OCI-LY3 (cell line): ENCODE data around the gene TUBB2A.
"Not testable (repeated sequence)": the region's sequence is repeated elsewhere in the genome, so short reads cannot be mapped to it uniquely, and the experiment has no call there.

ENCODE experiments used
- H2AFZ ChIP-seq: fragments of 200-600, 300-600 bp; shearing (Covaris generic); 2 replicates; pipeline ENCODE4 v1.6.0; 2014; ENCODE audit warnings: antibody characterized with exemption, low read depth, low read length
- H3K27ac ChIP-seq: fragments of 200-600, 300-600 bp; sonication (generic); 2 replicates; pipeline ENCODE4 v1.5.1; 2014; ENCODE audit warnings: mild to moderate bottlenecking, low read length, moderate library complexity, mixed read lengths
- H3K27me3 ChIP-seq: fragments of 200-600, 300-600 bp; sonication (generic); 2 replicates; pipeline ENCODE4 v1.6.1; 2014; ENCODE audit warnings: low read depth, low read length, mixed read lengths
- H3K36me3 ChIP-seq: fragments of 200-600, 300-600 bp; sonication (generic); replicated peaks from 2 replicates; pipeline ENCODE3; 2014; ENCODE audit warnings: low read depth, low read length, mixed read lengths
- H3K4me1 ChIP-seq: fragments of 300-600, 200-600 bp; sonication (generic); 2 replicates; pipeline ENCODE4 v1.6.1; 2014; ENCODE audit warnings: low read length, mixed read lengths
- H3K4me2 ChIP-seq: fragments of 200-600, 300-600 bp; sonication (generic); 2 replicates; pipeline ENCODE4 v1.6.1; 2014; ENCODE audit warnings: low read length, mixed read lengths
- H3K4me3 ChIP-seq: fragments of 300-600, 200-600 bp; sonication (generic); 2 replicates; pipeline ENCODE4 v1.5.1; 2014; ENCODE audit warnings: antibody characterized with exemption, mild to moderate bottlenecking, low read length, moderate library complexity
- H3K79me2 ChIP-seq: fragments of 300-600, 200-600 bp; shearing (Covaris generic); 2 replicates; pipeline ENCODE4 v1.6.1; 2014; ENCODE audit warnings: mild to moderate bottlenecking, low read length, mixed read lengths
- H3K9ac ChIP-seq: fragments of 300-600, 200-600 bp; shearing (Covaris generic); 2 replicates; pipeline ENCODE4 v1.6.0; 2014; ENCODE audit warnings: mild to moderate bottlenecking, low read length, moderate library complexity
- H3K9me3 ChIP-seq: fragments of 200-600, 300-600 bp; shearing (Covaris generic); 2 replicates; pipeline ENCODE4 v1.6.1; 2014; ENCODE audit warnings: low read length, mixed read lengths; ENCODE audit not compliant: insufficient read depth
- H4K20me1 ChIP-seq: fragments of 200-600, 300-600 bp; sonication (generic); 2 replicates; pipeline ENCODE4 v1.6.1; 2016; ENCODE audit warnings: low read length, mixed read lengths; ENCODE audit not compliant: insufficient read depth
- EZH2phosphoT487 ChIP-seq: fragments of 200-600 bp; shearing (Covaris generic); IDR thresholded peaks from 2 replicates; pipeline ENCODE4 v1.6.1; 2018; ENCODE audit warnings: antibody characterized with exemption, mixed run types, low read depth
- TF ChIP-seq, protein P1 (sequence below): fragments of 200-600, 300-600 bp; sonication (generic); IDR thresholded peaks from 2 replicates; pipeline ENCODE4 v1.5.1; 2014; ENCODE audit warnings: antibody characterized with exemption, low read length, low read depth

TUBB2A gene

DNA sequence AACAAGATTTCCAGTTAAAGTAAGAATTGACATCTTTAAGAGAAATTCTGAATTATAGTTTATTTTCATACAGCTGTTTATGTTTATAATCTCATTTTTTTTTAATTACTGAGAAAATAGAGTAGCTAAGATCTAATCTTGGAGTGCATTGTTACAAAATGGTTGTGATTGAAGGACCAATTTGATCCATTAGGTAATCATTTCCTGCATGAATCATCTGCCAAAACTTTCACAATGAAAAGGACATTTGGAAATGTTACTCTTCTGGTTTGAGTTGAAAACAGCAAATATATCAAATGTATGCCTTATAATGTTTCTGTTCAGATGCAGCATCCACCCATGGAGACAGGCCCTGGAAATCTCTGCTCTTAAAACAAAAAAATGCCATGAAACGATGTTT lies 19.0 kb downstream of the TUBB2A start:
- Histone ChIP-seq H3K4me1 (peaks cover 15% of the 10 kb centered on the region), H3K27ac (no peak overlapping the region), H3K36me3 (no peaks in the 10 kb centered on the region), H3K4me3 (no peak overlapping the region), H3K9me3 (no peaks in the 10 kb centered on the region), H3K79me2 (no peaks in the 10 kb centered on the region), H4K20me1 (no peaks in the 10 kb centered on the region), H2AFZ (no peak overlapping the region), H3K4me2 (no peak overlapping the region), H3K9ac (no peak overlapping the region), H3K27me3 (no peaks in the 10 kb centered on the region)
- no peak for TF ChIP-seq EZH2phosphoT487
- TF ChIP-seq, protein P1, sequence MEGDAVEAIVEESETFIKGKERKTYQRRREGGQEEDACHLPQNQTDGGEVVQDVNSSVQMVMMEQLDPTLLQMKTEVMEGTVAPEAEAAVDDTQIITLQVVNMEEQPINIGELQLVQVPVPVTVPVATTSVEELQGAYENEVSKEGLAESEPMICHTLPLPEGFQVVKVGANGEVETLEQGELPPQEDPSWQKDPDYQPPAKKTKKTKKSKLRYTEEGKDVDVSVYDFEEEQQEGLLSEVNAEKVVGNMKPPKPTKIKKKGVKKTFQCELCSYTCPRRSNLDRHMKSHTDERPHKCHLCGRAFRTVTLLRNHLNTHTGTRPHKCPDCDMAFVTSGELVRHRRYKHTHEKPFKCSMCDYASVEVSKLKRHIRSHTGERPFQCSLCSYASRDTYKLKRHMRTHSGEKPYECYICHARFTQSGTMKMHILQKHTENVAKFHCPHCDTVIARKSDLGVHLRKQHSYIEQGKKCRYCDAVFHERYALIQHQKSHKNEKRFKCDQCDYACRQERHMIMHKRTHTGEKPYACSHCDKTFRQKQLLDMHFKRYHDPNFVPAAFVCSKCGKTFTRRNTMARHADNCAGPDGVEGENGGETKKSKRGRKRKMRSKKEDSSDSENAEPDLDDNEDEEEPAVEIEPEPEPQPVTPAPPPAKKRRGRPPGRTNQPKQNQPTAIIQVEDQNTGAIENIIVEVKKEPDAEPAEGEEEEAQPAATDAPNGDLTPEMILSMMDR, result no peak

DNA sequence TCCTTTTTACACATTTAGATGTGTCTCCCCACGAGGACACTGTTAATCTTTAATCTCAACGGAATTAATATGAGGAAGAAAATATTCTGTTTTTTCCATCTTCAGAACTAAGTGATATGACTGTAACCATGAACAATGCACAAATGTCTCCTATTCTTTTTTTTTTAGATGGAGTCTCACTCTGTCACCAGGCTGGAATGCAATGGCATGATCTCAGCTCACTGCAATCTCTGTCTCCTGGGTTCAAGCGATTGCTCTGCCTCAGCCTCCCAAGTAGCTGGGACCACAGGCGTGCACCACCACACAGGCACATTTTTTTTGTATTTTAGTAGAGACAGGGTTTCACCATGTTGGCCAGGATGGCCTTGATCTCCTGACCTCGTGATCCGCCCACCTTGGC lies 19.5 kb downstream of the TUBB2A start:
- not testable (repeated sequence) for H3K9me3 ChIP-seq, H3K9ac ChIP-seq, H3K4me2 ChIP-seq, H2AFZ ChIP-seq, H3K27me3 ChIP-seq, H3K27ac ChIP-seq, H3K4me3 ChIP-seq, H3K36me3 ChIP-seq, H3K79me2 ChIP-seq, H4K20me1 ChIP-seq
- H3K4me1 ChIP-seq, result peaks cover 15% of the 10 kb centered on the region

DNA sequence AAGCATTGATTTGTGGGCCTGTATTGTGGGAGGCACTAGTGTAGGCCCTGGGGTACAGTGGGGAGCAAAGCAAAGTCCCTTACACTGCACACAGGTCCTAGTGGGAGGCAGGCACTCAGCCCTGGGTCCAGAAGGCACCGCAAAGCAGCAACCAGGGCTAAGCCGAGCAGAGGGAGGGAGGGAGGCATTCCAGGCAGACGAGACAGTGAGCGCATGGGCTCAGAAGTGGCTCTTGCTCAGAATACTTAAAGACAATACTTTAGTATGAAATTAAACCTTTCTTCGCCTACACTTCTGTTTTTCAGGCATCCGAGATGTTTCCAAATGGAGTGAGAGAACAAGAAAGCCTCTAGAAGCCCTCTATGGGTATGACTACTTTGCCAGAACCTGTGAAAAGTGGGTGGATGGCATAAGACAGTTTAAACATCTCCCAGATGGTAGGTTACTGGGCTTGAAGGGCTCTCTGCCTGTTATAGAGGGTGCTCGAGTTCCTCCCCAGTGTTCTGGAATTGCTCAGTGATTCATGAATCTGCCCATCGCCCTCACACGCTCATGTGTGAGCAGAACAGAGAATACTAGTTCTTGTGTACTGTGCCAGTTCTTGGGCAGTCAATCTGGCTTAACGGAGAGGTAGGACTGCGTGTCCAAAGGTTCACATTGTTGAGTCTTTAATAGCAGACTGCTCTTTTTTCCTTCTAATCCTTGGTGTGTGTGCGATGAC lies 20.1 kb downstream of the TUBB2A start:
- no peaks in the 10 kb centered on the region for H3K9me3 ChIP-seq
- peaks cover 15% of the 10 kb centered on the region for H3K4me1 ChIP-seq
- H3K36me3 ChIP-seq, result no peaks in the 10 kb centered on the region
- H3K9ac ChIP-seq, result no peak overlapping the region
- H3K4me2 ChIP-seq, result no peak overlapping the region
- no peak overlapping the region for H3K4me3 ChIP-seq
- no peak for TF ChIP-seq EZH2phosphoT487
- TF ChIP-seq, protein P1, result no peak
- no peaks in the 10 kb centered on the region for H4K20me1 ChIP-seq
- H3K27ac ChIP-seq, result no peak overlapping the region
- H3K79me2 ChIP-seq, result no peaks in the 10 kb centered on the region
- no peaks in the 10 kb centered on the region for H3K27me3 ChIP-seq
- no peak overlapping the region for H2AFZ ChIP-seq

DNA sequence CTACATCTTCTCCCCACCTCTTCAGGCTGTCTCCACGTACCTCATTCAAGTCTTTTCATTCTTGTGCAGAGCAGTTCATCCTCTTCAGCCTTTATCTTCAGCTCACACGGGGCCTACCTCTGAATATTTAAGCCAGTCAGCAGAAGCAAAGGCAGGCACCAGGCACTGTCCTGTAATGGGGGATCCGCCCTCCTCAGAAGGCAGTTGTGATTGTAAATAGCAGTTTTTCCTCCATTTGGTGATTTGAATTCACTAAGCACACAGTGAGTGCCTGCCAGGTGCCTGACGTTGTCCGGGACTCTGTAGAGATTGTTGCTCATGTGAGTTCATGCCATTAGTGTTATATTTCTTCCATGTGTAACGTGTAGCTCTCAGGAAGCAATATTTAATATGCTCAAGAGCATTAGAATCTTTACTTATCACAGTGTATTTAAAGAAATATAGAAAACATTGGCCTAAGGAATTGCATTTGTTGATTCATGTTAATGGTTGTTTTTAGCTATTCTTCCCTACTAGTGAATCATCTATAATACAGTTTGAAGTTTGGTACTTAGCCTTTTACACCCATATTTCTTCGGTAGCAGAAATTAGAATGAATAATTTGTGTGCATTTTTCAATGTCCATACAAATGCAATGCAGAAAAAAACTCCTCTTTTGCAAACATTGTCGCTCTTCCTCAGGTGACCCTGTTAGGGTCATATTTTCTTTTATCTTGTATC lies 20.9 kb downstream of the TUBB2A start:
- H3K4me1 ChIP-seq, result peaks cover 15% of the 10 kb centered on the region
- H3K79me2 ChIP-seq, result no peaks in the 10 kb centered on the region
- TF ChIP-seq, protein P1, result no peak
- no peak for TF ChIP-seq EZH2phosphoT487
- H3K27me3 ChIP-seq, result no peaks in the 10 kb centered on the region
- H3K36me3 ChIP-seq, result no peaks in the 10 kb centered on the region
- H2AFZ ChIP-seq, result no peak overlapping the region
- H3K4me3 ChIP-seq, result no peak overlapping the region
- H3K9ac ChIP-seq, result no peak overlapping the region
- no peaks in the 10 kb centered on the region for H3K9me3 ChIP-seq
- H4K20me1 ChIP-seq, result no peaks in the 10 kb centered on the region
- no peak overlapping the region for H3K4me2 ChIP-seq
- no peak overlapping the region for H3K27ac ChIP-seq
